Measurements from ENCODE around the gene KRTAP5-3.

Gene KRTAP5-3

DNA sequence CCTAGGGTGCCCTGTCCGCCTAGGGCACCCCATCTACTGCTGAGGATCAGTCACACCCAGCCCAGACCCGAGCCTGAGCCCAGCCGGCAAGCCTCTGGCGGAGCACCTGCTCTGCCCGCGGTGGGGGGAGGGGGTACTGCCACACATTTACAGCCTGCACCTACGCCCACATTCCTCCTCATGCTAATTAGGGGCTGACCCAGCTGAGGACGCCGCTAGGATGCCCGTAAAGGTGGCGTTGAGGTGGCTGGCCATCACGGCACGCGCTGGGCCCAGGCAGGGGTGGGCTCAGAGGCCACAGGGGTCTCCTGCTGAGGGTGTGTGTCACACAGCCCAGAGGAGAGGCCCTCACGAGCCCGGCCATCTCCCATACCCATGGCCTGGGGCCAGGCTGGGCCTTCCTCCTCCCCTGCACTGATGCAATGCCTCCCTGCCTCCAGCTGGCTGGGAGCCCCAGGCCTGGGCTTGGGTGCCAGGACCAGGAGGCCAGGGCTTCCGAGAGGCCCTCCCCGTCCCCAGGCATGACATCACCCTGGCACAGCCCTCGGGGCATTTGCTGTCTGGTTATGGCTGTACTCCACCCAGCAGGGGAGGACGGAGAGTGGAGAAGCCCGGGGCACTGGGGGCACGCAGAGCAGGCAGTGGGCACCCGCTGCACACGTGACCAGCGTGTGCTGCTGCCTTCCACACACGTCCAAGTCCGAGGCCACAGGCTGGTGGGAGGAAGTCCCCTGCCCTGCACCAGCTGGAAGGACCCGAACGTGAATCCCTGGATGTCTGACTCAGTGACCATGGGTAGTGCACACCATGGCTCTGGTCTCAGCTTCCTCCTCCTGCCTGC lies 48.9 kb downstream of the KRTAP5-3 start:
- Histone ChIP-seq H3K27me3 (ENCODE audit: control insufficient read depth, insufficient read depth, low read length, poor library complexity, severe bottlenecking) (peaks cover 39% of the 10 kb centered on the region), H3K36me3 (ENCODE audit: control insufficient read depth, insufficient read depth, low read length) (no peaks in the 10 kb centered on the region), H3K4me3 (ENCODE audit: insufficient read depth, low read depth, low read length) (no peak overlapping the region), H3K9me3 (ENCODE audit: control insufficient read depth, low read length) (no peaks in the 10 kb centered on the region), H3K4me1 (ENCODE audit: control insufficient read depth, insufficient read depth, low read length) (peaks cover 14% of the 10 kb centered on the region), H3K27ac (ENCODE audit: insufficient read depth, low read depth, low read length, poor library complexity, severe bottlenecking) (no peak overlapping the region)
- 64 to 65% methylated on average over 29 of the region's 29 CpGs for WGBS, 2 experiments

DNA sequence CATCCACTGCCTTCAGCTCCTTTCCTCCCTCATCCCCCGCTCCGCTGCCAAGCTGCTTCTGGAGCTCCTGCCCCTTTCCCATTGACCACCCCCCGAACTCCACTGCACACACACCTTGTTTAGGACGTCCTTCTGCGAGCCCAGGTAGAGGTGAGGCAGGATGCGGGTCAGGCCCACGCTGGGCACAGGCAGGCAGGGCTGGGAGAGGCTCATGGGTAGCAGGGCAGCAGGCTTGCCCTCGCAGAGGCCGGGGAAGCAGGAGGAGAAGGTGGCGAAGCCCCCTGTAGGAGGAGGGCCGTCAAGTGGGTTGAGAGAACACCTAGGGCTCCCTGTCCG lies 49.5 kb downstream of the KRTAP5-3 start:
- H3K27me3 ChIP-seq (ENCODE audit: control insufficient read depth, insufficient read depth, low read length, poor library complexity, severe bottlenecking): peaks cover 43% of the 10 kb centered on the region

GRCh38 chr11:1557904-1558774 lies 50.1 kb downstream of the KRTAP5-3 start:
- H3K4me3 ChIP-seq (ENCODE audit: insufficient read depth, low read depth, low read length): no peak overlapping the region
- H3K27ac ChIP-seq (ENCODE audit: insufficient read depth, low read depth, low read length, poor library complexity, severe bottlenecking): no peak overlapping the region
- peaks cover 10% of the 10 kb centered on the region for H3K4me1 ChIP-seq (ENCODE audit: control insufficient read depth, insufficient read depth, low read length)
- H3K9me3 ChIP-seq (ENCODE audit: control insufficient read depth, low read length): no peaks in the 10 kb centered on the region
- H3K27me3 ChIP-seq (ENCODE audit: control insufficient read depth, insufficient read depth, low read length, poor library complexity, severe bottlenecking): peaks cover 43% of the 10 kb centered on the region
- no peaks in the 10 kb centered on the region for H3K36me3 ChIP-seq (ENCODE audit: control insufficient read depth, insufficient read depth, low read length)
- 78 to 79% methylated on average over 29 of the region's 29 CpGs for WGBS, 2 experiments

More for the DNA sequence above, 49.5 kb downstream of the KRTAP5-3 start:
- peaks cover 10% of the 10 kb centered on the region for H3K4me1 ChIP-seq (ENCODE audit: control insufficient read depth, insufficient read depth, low read length)
- no peak overlapping the region for H3K4me3 ChIP-seq (ENCODE audit: insufficient read depth, low read depth, low read length)
- WGBS, 2 experiments: 80 to 82% methylated on average over 12 of the region's 12 CpGs
- H3K36me3 ChIP-seq (ENCODE audit: control insufficient read depth, insufficient read depth, low read length): no peaks in the 10 kb centered on the region
- H3K9me3 ChIP-seq (ENCODE audit: control insufficient read depth, low read length): no peaks in the 10 kb centered on the region
- no peak overlapping the region for H3K27ac ChIP-seq (ENCODE audit: insufficient read depth, low read depth, low read length, poor library complexity, severe bottlenecking)
